Tibial artery (tissue), 4 donors: ENCODE data around the gene ERICH6.

ENCODE experiments used
- DNase-seq, 2 donors: peaks; one replicate each; pipeline ENCODE4 v3.0.0-alpha.2; 2019
- H3K27ac ChIP-seq, 2 donors: fragments of 200-600 bp; sonication (generic) in 1 of 2; 1 replicate in 1 of 2; 2 replicates in 1 of 2; pipeline ENCODE4 v1.5.1; 2018 to 2019; ENCODE audit warnings: mild to moderate bottlenecking in 1 of 2
- H3K27me3 ChIP-seq, 2 donors: fragments of 200-600 bp; sonication (generic) in 1 of 2; one replicate each; pipeline versions ENCODE4 v1.5.1 to v1.6.0; 2016 to 2019
- H3K36me3 ChIP-seq, 3 donors: fragments of 200-600 bp; sonication (generic) in 2 of 3; one replicate each; pipeline ENCODE4 v1.5.1; 2016 to 2019; ENCODE audit warnings: mild to moderate bottlenecking in 2 of 3
- H3K4me1 ChIP-seq, 4 donors: fragments of 200-600 bp; sonication (generic) in 2 of 4; 1 replicate in 3 of 4; 2 replicates in 1 of 4; pipeline ENCODE4 v1.5.1; 2016 to 2019
- H3K4me3 ChIP-seq, 2 donors: fragments of 200-600 bp; sonication (generic) in 1 of 2; 1 replicate in 1 of 2; 2 replicates in 1 of 2; pipeline ENCODE4 v1.5.1; 2018 to 2019; ENCODE audit warnings: mild to moderate bottlenecking in 2 of 2
- H3K9me3 ChIP-seq, 3 donors: fragments of 200-600 bp; sonication (generic) in 1 of 3; one replicate each; pipeline ENCODE4 v1.5.1; 2016 to 2019
- intact Hi-C: fragments of 100-400 bp; cut with DNase I; formaldehyde crosslinking; loops from one replicate; pipeline ENCODE4 v1.15.0; 2023; ENCODE audit warnings: low total_unique reads
- TF ChIP-seq, protein P1 (sequence below), 2 experiments: fragments of 200-600 bp in 1 of 2; fragments of 450-650 bp in 1 of 2; IDR thresholded peaks; one replicate each; pipeline ENCODE4 v1.5.1; 2017 to 2019; ENCODE audit warnings: antibody characterized with exemption in 2 of 2, mild to moderate bottlenecking in 1 of 2, moderate library complexity in 1 of 2

The ERICH6 gene

DNA sequence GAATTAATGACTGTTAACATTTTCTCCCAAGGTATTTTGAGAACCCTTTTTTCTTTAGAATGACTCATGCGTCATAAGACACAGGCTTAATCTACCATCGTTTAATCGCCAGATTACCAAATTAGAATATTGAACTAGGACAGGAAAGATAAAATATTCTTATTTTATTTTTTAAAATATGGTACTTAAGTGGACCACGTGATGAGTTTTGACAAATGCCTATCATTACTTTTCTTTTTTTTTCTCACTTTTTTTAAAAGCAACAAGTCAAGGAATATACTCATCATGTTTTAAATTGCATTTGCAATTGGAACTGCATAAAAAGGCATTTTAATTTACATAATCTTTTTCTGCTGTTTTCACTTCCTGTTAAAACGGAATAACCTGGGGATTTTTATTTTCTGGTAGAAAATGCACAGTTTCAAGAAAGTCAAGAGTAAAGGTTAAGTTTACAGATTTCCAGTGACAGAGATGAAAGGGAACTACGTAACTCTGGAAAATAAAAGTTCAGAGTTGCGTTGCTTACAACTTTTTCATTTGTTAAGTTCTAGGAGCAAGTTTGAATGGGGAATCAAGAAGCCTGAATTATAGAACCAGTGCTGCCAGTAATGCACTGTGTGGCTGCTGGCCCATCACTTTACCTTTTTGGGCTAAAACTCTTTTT lies 35.6 kb upstream of the ERICH6 start:
- TF ChIP-seq, protein P1, sequence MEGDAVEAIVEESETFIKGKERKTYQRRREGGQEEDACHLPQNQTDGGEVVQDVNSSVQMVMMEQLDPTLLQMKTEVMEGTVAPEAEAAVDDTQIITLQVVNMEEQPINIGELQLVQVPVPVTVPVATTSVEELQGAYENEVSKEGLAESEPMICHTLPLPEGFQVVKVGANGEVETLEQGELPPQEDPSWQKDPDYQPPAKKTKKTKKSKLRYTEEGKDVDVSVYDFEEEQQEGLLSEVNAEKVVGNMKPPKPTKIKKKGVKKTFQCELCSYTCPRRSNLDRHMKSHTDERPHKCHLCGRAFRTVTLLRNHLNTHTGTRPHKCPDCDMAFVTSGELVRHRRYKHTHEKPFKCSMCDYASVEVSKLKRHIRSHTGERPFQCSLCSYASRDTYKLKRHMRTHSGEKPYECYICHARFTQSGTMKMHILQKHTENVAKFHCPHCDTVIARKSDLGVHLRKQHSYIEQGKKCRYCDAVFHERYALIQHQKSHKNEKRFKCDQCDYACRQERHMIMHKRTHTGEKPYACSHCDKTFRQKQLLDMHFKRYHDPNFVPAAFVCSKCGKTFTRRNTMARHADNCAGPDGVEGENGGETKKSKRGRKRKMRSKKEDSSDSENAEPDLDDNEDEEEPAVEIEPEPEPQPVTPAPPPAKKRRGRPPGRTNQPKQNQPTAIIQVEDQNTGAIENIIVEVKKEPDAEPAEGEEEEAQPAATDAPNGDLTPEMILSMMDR (IDR thresholded peaks at IDR 0.05), result no peak
- Histone ChIP-seq H3K27ac (no peak overlapping the region), H3K36me3 (peaks cover 8 to 23% (median 19%) of the 10 kb centered on the region in 3 donors), H3K4me1 (peaks cover 0 to 25% (median 14%) of the 10 kb centered on the region in 4 donors), H3K9me3 (no peaks in the 10 kb centered on the region), H3K27me3 (no peaks in the 10 kb centered on the region), H3K4me3 (no peak overlapping the region)
- DNase-seq, result no peak
- intact Hi-C loops, result no loop called here

DNA sequence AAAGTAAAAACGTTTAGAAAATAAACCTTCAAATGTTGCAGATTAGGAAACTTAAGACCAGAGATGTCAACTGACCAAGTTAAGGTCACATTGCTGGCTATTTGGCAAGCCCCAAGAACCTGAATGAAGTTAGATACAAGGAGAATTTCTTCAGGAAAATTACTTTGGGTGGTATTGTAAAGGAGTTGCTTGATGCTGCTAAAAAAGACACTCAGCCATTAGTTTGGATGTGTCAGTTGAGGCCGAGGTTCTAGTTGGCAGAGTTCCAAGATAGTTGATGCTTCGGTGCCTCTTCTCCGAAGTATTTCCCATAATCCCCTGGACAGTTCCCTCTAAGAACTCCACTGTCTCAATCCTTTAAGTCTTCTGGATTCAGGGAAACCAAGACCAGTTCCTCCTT lies 35.0 kb upstream of the ERICH6 start:
- peaks cover 8 to 23% (median 19%) of the 10 kb centered on the region in 3 donors for H3K36me3 ChIP-seq
- no peaks in the 10 kb centered on the region for H3K27me3 ChIP-seq
- intact Hi-C loops, result no loop called here
- H3K9me3 ChIP-seq, result no peaks in the 10 kb centered on the region
- peaks cover 0 to 19% (median 7%) of the 10 kb centered on the region in 4 donors for H3K4me1 ChIP-seq
- TF ChIP-seq, protein P1 (IDR thresholded peaks at IDR 0.05), result no peak
- DNase-seq, result no peak
- no peak overlapping the region for H3K4me3 ChIP-seq
- H3K27ac ChIP-seq, result no peak overlapping the region

DNA sequence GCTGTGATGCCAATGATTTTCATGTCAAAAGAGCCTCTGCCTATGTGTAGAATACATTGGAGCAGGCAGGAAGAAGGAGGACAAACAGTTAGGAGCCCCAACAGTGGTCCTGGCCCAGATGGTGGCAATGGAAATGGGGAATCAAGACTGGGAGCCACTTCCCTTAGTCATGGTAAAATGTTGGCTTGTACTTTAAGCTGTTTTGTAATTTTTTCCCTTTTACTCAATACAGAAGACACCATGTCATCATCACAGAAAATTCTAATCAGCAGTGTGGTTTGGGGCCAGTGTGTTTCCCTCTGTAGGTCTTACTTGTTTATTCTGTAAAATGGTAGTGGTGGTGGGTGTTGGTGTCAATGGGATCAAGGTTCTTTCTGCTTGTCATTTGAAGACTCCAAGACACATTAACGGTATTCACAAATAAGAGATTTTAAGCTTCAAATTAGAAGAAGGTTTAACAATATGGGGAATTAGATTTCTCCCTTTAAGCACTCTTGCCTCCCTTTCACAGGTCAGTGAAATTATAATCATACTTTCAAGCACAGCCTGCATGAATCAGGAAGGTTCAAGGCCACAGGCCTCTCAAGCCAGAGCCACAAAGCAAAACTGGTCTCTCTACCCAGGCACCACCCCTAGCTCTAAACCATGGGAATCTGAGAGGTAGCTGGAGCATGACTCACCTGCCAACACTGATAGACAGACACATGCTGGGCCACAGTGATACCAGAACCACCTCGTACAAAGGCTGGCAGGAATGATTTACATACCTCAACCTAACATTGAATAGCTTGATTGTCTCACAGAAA lies 34.4 kb upstream of the ERICH6 start:
- DNase-seq, result no peak
- peaks cover 0 to 13% (median 3%) of the 10 kb centered on the region in 4 donors for H3K4me1 ChIP-seq
- H3K36me3 ChIP-seq, result peaks cover 8 to 23% (median 19%) of the 10 kb centered on the region in 3 donors
- H3K27ac ChIP-seq, result no peak overlapping the region
- no peaks in the 10 kb centered on the region for H3K9me3 ChIP-seq
- H3K27me3 ChIP-seq, result no peaks in the 10 kb centered on the region
- H3K4me3 ChIP-seq, result no peak overlapping the region
- intact Hi-C loops, result no loop called here
- TF ChIP-seq, protein P1 (IDR thresholded peaks at IDR 0.05), result no peak

DNA sequence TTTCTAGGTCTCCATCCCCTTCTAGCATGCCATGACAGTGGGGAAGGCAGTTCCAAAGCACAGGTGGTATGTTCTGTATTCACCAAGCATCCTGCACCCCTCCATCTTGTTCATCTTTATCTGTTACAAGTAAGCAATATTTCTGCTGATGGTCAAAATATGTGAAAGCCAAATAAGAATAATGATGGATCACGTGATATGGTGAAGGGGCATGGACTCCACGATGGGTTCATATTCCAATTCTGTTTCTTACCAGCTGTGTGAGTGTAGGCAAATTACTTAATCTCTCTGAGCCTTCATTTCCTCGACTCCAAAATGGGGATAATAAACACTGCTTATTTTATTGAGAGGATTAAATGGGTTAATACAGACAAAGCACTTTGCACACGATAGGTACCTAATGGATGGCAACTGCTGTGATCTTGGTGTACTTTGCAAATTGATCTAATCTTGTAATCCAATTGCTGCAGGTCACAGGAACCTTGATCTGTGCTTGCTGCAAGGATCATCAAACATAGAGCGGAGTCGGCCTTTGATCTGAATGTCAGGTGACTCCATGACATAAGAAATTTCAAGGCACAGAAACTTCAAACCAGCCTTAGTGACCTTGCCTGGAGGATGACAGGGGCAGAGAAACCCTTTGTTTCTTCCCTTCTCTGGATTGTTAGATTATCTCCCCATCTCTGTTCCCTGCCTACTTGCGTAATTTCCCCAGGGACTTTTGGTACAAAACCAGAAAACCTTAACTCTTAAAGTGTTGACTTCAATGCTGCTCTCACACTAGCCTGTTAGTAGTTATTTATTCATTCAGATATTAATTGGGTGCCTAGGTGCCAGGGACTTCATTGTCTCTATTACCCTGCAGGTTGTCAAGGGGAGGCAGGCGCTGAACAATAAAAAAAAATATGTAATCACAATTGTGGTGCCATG lies 33.4 kb upstream of the ERICH6 start:
- H3K9me3 ChIP-seq, result no peaks in the 10 kb centered on the region

DNA sequence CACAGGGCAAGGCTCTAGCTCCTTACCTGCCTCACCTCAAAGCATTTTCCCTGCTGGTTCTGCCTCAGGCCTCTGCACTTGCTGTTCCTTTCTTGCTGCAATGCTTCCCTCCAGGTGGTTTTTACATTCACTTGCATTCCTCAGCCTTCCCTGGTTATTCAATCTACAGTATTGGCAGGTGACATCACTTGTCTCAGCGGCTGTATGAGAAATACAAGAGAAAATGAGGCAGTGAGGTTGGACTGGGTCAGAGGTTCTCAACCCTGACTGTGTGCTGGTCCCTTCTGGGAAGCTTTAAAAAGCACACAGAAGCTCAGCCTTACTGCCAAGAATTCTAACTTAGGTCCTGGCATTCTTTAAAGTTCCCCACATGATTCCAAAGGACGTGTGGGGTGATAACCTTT lies 32.6 kb upstream of the ERICH6 start:
- intact Hi-C loops, result no loop called here
- Histone ChIP-seq H3K27ac (no peak overlapping the region), H3K27me3 (no peaks in the 10 kb centered on the region), H3K36me3 (peaks cover 0 to 10% (median 6%) of the 10 kb centered on the region in 3 donors), H3K4me1 (peaks cover 0 to 8% (median 0%) of the 10 kb centered on the region in 4 donors), H3K9me3 (no peaks in the 10 kb centered on the region), H3K4me3 (no peak overlapping the region)
- TF ChIP-seq, protein P1 (IDR thresholded peaks at IDR 0.05), result no peak
- no peak for DNase-seq

More for the DNA sequence above, 33.4 kb upstream of the ERICH6 start:
- Histone ChIP-seq H3K27ac (no peak overlapping the region), H3K36me3 (peaks cover 6 to 19% (median 15%) of the 10 kb centered on the region in 3 donors), H3K4me3 (no peak overlapping the region), H3K27me3 (no peaks in the 10 kb centered on the region), H3K4me1 (peaks cover 0 to 8% (median 0%) of the 10 kb centered on the region in 4 donors)
- no peak for DNase-seq
- intact Hi-C loops, result no loop called here
- TF ChIP-seq, protein P1 (IDR thresholded peaks at IDR 0.05), result no peak
